ENCODE data around the gene AQP2.

Gene AQP2

DNA sequence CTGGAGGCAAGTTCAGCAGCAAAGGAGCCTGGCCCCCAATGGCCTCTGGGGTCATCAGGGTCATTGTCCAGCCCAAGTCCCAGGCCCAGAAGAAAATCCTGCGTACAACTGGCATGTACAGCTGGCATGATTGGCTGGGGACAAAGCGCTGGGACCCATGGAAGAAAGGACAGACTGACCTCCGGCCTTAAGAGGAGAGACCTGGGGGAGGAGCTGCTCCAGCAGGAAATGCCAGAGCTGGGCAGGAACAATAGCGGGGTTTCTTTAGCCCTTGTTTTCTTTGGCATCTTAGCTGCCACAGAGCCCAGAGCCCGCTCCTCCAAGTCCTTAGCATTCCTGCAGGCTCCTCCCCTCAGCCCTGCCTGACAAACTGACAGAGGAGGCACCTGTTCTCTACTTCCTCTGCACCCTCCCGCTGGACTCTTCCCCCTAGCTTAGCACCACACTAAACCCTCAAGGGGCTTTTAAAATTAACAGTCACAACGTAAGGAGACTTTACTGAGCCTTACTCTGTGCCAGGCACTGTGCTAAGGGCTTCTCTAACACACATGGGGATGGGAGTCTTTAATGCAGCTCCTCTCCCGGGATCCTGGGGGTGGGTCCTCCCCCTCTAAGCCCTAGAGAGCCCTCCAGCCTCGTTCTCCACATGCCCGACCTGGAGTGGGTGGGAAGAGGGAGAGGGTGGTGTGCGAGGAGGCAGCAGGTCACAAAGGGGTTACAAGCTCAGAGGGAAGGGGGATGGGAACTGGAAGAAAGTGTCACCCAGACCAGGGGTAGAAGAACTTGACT, 9.3 kb downstream of the AQP2 start:
- no peak for TF ChIP-seq EZH2phosphoT487 (IDR thresholded peaks at IDR 0.05; ENCODE audit: borderline replicate concordance)
- no peak for TF ChIP-seq CTCF (conservative IDR thresholded peaks at IDR 0.05; ENCODE audit: low read length)
- Histone ChIP-seq H3F3A (ENCODE audit: low read depth) (0 out of 2 replicates have a peak, but pooled peaks cover 3% of the 10 kb centered on the region), H3K9ac (ENCODE audit: low read depth, low read length, poor library complexity, severe bottlenecking) (peak overlapping the region; percentile 75), H3K9me2 (replicated peaks; ENCODE audit: low read depth, low read length) (no peaks in the 10 kb centered on the region), H3K27me3 (ENCODE audit: insufficient read depth, low read length, poor library complexity, severe bottlenecking) (no peaks in the 10 kb centered on the region), H3K4me2 (ENCODE audit: low read depth, low read length, poor library complexity, severe bottlenecking) (peak overlapping the region; percentile 76), H3K4me3 (ENCODE audit: low read length, poor library complexity, severe bottlenecking) (peak overlapping the region; percentile 57), H2AFZ (ENCODE audit: low read length) (no peak overlapping the region), H3K79me2 (ENCODE audit: insufficient read depth, low read length) (0 out of 2 replicates have a peak, but pooled peaks cover 4% of the 10 kb centered on the region), H4K20me1 (ENCODE audit: insufficient read depth, low read length, poor library complexity, severe bottlenecking) (no peaks in the 10 kb centered on the region), H3K9me3 (ENCODE audit: insufficient read depth, low read depth, low read length) (no peaks in the 10 kb centered on the region), H3K36me3 (ENCODE audit: insufficient read depth, low read length) (no peaks in the 10 kb centered on the region), H3K4me1 (ENCODE audit: insufficient read depth, low read length, poor library complexity, severe bottlenecking) (peaks cover 80% of the 10 kb centered on the region)

GRCh38 chr12:49960474-49961110, 10.1 kb downstream of the AQP2 start:
- peak overlapping the region; percentile 76 for H3K4me2 ChIP-seq (ENCODE audit: low read depth, low read length, poor library complexity, severe bottlenecking)
- peak overlapping the region; percentile 75 for H3K9ac ChIP-seq (ENCODE audit: low read depth, low read length, poor library complexity, severe bottlenecking)
- peaks cover 81% of the 10 kb centered on the region for H3K4me1 ChIP-seq (ENCODE audit: insufficient read depth, low read length, poor library complexity, severe bottlenecking)

More at GRCh38 chr12:49960474-49961110, 10.1 kb downstream of the AQP2 start:
- Histone ChIP-seq H3K9me3 (ENCODE audit: insufficient read depth, low read depth, low read length) (no peaks in the 10 kb centered on the region), H3F3A (ENCODE audit: low read depth) (0 out of 2 replicates have a peak, but pooled peaks cover 3% of the 10 kb centered on the region), H3K4me3 (ENCODE audit: low read length, poor library complexity, severe bottlenecking) (peak overlapping the region; percentile 57), H3K79me2 (ENCODE audit: insufficient read depth, low read length) (0 out of 2 replicates have a peak, but pooled peaks cover 4% of the 10 kb centered on the region), H2AFZ (ENCODE audit: low read length) (no peak overlapping the region), H4K20me1 (ENCODE audit: insufficient read depth, low read length, poor library complexity, severe bottlenecking) (no peaks in the 10 kb centered on the region), H3K9me2 (replicated peaks; ENCODE audit: low read depth, low read length) (no peaks in the 10 kb centered on the region), H3K36me3 (ENCODE audit: insufficient read depth, low read length) (no peaks in the 10 kb centered on the region), H3K27me3 (ENCODE audit: insufficient read depth, low read length, poor library complexity, severe bottlenecking) (no peaks in the 10 kb centered on the region)
- no peak for TF ChIP-seq CTCF (conservative IDR thresholded peaks at IDR 0.05; ENCODE audit: low read length)
